Measurements from ENCODE around the gene SHISAL2B.
"Not testable (repeated sequence)": the region's sequence is repeated elsewhere in the genome, so short reads cannot be mapped to it uniquely, and the experiment has no call there.

Gene SHISAL2B

GRCh38 chr5:64700765-64701164 is 10.5 kb downstream of the SHISAL2B start:
- DNase-seq (ENCODE audit: low read depth), result no peak

GRCh38 chr5:64706074-64706473 is 15.8 kb downstream of the SHISAL2B start:
- DNase-seq (ENCODE audit: low read depth), result not testable (repeated sequence)

DNA sequence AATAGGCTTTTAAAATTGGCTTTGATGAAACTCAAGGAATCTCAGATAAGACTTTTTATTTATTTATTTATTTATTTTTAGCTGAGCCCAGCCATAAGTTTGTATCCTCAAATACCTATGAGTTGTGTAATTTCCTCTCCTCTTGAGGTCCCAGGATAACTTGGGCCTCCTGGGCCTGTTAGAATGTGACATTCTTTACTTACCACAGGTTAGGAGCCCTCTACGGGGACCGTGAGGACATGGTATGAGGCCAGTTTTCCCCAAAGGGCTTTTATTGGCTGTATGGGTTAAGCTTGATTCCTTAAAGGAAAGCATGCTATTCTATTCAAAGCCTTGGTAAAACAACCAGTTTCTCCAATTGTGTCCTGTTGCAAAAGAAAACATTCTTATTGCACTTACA is 16.9 kb downstream of the SHISAL2B start:
- no peak for DNase-seq (ENCODE audit: low read depth)

DNA sequence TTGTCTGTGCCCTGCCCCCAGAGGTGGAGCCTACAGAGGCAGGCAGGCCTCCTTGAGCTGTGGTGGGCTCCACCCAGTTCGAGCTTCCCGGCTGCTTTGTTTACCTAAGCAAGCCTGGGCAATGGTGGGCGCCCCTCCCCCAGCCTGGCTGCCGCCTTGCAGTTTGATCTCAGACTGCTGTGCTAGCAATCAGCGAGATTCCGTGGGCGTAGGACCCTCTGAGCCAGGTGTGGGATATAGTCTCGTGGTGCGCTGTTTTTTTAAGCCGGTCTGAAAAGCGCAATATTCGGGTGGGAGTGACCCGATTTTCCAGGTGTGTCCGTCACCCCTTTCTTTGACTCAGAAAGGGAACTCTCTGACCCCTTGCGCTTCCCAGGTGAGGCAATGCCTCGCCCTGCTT is 24.2 kb downstream of the SHISAL2B start:
- DNase-seq (ENCODE audit: low read depth), result not testable (repeated sequence)

DNA sequence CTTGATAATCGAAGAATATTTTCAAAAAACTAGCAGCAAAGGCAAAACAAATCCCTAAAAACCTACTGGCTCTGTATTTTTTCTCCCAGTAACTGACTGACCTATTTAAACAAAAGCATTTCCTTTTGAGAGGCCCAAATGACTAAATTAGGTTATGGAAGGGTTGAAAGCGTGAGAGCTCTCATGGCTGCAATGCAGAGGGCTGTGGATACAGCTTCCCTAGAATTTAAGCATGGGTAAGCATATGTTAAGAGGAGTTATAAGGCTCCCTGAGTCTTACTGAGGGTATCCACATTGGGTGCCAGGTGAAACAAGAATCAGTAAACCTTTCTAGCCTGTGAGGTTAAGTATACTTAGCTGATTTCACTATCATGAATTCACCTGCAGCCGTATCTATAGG is 32.3 kb downstream of the SHISAL2B start:
- no peak for DNase-seq (ENCODE audit: low read depth)

GRCh38 chr5:64727150-64727549 is 36.8 kb downstream of the SHISAL2B start:
- DNase-seq (ENCODE audit: low read depth), result no peak

GRCh38 chr5:64742411-64742810 is 52.1 kb downstream of the SHISAL2B start:
- DNase-seq (ENCODE audit: low read depth), result no peak

- DNase-seq (ENCODE audit: low read depth), result no peak
These were observed 52.5 kb downstream of the SHISAL2B start for GRCh38 chr5:64742821-64743220.

DNA sequence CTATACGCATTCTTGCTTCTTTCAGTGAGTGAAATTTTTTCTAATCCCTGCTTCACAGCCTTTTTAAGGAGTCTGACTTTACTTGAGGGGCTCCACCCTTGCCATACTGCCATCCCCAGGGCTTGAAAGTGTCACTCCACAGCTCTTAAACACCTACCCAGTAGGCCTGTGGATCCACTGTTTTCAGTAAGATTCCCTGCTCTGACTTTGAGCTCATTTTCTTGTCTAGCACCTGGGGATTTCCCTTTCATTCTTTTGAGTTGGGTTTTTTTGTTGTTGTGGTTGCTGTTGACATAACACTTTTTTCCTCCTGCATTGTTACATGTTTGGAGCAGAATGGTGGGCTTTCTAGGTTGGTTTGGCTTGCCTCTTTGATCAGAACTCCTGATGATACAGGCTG is 54.6 kb downstream of the SHISAL2B start:
- no peak for DNase-seq (ENCODE audit: low read depth)

DNA sequence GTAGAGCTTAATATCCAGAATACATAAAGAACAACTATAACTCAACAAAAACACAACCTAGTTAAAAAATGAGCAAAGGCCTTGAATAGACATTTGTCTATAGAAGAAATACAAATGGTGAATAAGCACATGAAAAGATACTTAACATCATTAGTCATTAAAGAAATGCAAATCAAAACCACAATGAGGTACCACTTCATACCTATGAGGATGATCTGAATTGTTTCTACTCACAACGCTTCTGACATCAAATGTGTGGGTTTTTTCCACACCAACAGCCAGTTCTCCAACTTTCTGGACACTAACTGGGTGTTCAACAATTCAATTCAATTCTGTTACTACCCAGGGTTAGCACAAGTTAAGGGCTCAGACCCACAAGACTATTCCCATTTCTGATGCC is 56.1 kb downstream of the SHISAL2B start:
- DNase-seq (ENCODE audit: low read depth), result no peak

DNA sequence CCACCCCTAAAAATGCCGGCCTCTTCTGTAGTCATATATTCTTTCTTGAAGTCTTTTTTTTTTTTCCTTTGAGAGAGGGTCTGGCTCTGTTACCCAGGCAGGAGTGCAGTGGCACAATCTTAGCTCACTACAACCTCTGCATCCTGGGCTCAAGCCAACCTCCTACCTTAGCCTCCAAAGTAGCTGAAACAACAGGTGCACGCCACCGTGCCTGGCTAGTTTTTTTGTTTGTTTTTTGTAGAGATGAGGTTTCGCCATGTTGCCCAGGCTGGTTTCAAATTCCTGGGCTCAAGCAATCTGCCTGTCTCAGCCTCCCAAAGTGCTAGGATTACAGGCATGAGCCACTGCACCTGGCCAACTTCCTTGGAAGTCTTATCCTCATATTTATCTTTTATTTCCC is 59.1 kb downstream of the SHISAL2B start:
- no peak for DNase-seq (ENCODE audit: low read depth)

GRCh38 chr5:64754066-64754465 is 63.8 kb downstream of the SHISAL2B start:
- no peak for DNase-seq (ENCODE audit: low read depth)

DNA sequence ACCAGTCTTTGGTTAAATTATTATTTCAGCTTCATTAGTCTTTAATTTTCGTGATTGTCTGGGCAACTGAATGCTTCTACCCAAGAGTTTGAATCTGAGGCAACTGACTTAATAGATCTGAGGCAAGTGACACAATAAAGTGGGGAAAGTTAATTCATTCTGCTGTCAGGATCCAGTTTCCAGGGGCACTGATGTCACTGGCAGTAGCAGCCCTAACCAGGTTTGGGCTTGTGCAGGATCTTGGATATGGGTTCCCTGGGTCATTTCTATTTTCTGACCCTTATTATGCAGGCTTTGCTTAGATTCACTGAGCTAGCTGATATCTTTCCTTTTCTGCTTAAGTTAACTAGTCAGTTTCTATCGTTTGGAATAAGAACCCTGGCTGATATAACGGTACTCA is 68.6 kb downstream of the SHISAL2B start:
- DNase-seq (ENCODE audit: low read depth), result no peak

DNA sequence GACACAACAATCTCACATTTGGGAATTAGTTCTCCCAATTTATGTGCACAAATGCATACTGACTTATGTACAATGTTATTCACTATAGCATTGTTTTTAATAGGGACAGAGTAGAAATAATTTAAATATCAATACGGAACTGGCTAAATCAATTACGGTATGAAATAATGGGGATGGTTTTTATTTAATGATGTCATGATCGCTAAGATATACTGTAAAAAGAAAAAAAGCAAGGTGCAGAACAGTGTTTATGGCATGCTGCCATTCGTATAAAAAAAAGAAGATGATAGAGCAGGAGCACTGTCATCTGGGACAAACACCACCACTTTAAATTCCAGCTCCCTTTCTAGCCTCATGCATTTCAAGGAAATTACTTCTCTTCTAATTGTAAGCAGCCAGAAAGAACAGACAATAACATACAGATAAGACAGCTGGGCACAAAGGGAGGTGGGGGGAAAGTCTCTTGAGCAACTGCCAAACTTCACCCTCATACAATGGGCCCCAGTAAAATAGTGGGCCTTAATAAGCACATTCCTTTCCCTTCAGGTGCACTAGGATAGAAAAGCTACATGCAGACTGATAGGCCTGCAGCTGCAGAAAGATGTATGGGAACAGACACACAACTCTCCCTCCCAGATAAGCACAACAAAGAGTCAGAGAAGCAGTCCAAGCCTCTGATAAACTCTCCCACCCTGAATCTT is 69.8 kb downstream of the SHISAL2B start:
- DNase-seq (ENCODE audit: low read depth), result no peak

GRCh38 chr5:64763948-64764503 is 73.7 kb downstream of the SHISAL2B start:
- DNase-seq (ENCODE audit: low read depth), result no peak

DNA sequence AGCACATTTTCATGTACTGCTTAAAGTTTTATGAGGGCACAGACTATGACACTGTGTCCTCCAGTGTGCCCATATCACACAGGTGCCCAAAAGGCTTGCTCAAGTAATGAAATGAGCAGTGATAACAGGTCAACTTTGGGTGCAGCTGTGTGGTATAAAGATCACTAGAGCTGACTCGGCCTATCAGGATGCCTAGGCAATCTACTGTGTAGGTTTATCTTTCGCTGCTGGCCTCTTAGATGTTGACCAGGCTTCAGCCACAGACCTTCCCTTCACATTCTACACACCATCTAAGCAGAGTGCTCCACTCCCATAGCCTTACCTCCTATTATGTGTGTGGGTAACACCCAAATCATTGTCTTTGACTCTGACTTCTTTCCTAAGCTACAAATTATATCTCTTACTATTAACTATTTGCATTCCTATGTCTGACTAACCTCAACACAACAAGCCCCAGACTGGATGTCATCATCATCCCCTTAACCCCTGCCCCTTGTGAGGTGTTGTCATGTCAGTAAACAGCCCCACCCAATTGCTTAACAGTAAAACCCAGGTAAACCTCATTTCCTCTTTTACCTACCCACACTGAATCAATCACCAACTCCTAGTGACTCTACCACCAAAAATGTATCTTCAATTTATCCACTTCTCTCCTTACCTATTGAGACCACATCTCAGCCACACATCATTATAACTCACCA is 75.7 kb downstream of the SHISAL2B start:
- DNase-seq (ENCODE audit: low read depth), result no peak

DNA sequence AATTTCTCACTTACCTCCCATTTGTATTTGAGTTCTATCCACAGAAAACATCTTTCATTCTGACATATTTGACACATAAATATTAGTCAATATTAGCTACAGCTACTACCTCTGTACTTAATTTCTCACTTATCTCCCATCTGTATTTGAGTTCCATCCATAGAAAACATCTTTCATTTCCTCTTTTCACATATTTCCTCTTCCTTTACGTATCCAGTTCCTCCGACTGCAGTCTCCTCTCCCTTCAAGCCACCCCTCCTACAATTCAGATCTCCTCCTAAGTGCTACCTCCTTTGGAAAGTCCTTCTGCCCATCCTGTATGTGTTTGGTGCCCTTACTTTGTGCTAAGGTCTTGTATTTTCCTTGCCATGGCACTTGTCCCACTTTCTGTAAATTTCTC is 76.6 kb downstream of the SHISAL2B start:
- no peak for DNase-seq (ENCODE audit: low read depth)
